Measurements from ENCODE around the gene C1QB. TPM values are rescaled to one million over a fixed set of nuclear protein-coding genes. Genes with fewer than 3 reads are reported as not detected.

C1QB gene
- total and polyA plus RNA-seq, 2 of the 8 experiments (the other 6 are each of a cell fraction or from before 2014, with no cell fraction given) = not detected

DNA sequence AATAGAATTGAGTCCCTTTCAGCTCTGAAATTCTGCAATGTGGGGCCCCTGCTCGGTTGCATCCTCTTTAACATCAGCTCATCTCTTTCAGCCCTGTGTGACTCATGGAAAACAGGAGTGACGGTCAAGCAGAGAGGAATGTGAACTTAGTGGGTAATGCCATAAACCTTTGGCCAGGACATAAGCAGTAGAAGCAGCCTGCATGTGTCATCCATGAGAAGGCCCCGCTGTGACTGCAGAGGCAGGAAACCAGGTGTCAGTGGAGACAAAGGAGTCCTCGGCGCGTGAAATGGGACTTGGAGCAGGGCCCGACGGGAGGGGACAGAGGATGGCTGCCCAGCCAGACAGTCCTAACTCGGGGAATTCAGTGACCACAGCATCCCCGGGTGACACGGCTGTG lies 36.5 kb downstream of the C1QB start:
- Histone ChIP-seq H4K20me1 (replicated peaks in 1 of 2; ENCODE audit: control insufficient read depth in 1 of 2, insufficient read depth in 2 of 2, low read length in 2 of 2) (no peaks in the 10 kb centered on the region), H3K9ac (replicated peaks in 1 of 4; ENCODE audit: extremely low read depth in 1 of 4, low read depth in 3 of 4, low read length in 3 of 4) (no peak overlapping the region), H3K27me3 (replicated peaks in 1 of 4; ENCODE audit: control insufficient read depth in 3 of 4, extremely low read depth in 1 of 4, insufficient read depth in 3 of 4, low read length in 3 of 4) (no peaks in the 10 kb centered on the region), H2AK5ac (ENCODE audit: low read depth, low read length) (no peak overlapping the region), H2BK20ac (ENCODE audit: low read length) (no peak overlapping the region), H3K4me1 (replicated peaks in 1 of 4; ENCODE audit: control insufficient read depth in 3 of 4, insufficient read depth in 4 of 4, low read length in 3 of 4) (peaks cover 0 to 2% (median under 1%) of the 10 kb centered on the region in 4 experiments; a peak in 2 of 7 replicates), H2BK12ac (ENCODE audit: low read depth, low read length) (no peak overlapping the region), H4K91ac (replicated peaks; ENCODE audit: insufficient read length, low read length) (no peak overlapping the region), H4K5ac (ENCODE audit: insufficient read length, low read depth, low read length) (no peak overlapping the region), H2BK15ac (ENCODE audit: low read length) (no peak overlapping the region), H2BK5ac (ENCODE audit: low read depth, low read length) (no peak overlapping the region), H3K4me3 (ENCODE audit: extremely low read depth in 1 of 4, insufficient read depth in 2 of 4, low read depth in 3 of 4, low read length in 4 of 4) (no peak overlapping the region), H3K79me2 (ENCODE audit: control insufficient read depth in 1 of 2, insufficient read depth in 2 of 2, low read length in 2 of 2) (no peaks in the 10 kb centered on the region), H3K4me2 (ENCODE audit: insufficient read depth in 1 of 2, low read depth in 2 of 2, low read length in 2 of 2) (no peak overlapping the region), H3K4ac (replicated peaks; ENCODE audit: insufficient read length, low read depth, low read length) (no peak overlapping the region), H3K18ac (ENCODE audit: extremely low read depth, low read length) (no peak overlapping the region), H3K27ac (ENCODE audit: low read depth, low read length) (no peak overlapping the region), H2BK120ac (replicated peaks; ENCODE audit: low read depth, low read length) (no peak overlapping the region), H2AFZ (ENCODE audit: low read length) (no peak overlapping the region), H3K23me2 (ENCODE audit: low read depth, low read length) (no peaks in the 10 kb centered on the region), H3K9me3 (ENCODE audit: insufficient read depth in 2 of 2, low read depth in 1 of 2, low read length in 1 of 2) (no peaks in the 10 kb centered on the region), H3K14ac (ENCODE audit: insufficient read length) (no peak overlapping the region), H3K56ac (replicated peaks; ENCODE audit: insufficient read length, low read depth, low read length) (no peak overlapping the region), H4K8ac (ENCODE audit: extremely low read depth, insufficient read depth, low read length) (no peak overlapping the region; the same call in 1 of the 2 replicates), H3K36me3 (ENCODE audit: control insufficient read depth in 2 of 4, insufficient read depth in 4 of 4, low read length in 3 of 4) (no peaks in the 10 kb centered on the region; a peak in 1 of 8 replicates), H3K79me1 (ENCODE audit: low read depth, low read length) (no peaks in the 10 kb centered on the region), H3K23ac (ENCODE audit: insufficient read length) (no peak overlapping the region)
- ChIA-PET CTCF (ENCODE audit: partially characterized antibody) (interaction anchor here (0.8 to 0.9 kb wide), 2 partner anchors 10 to 19 kb away, joined by 3 read pairs; no protein-coding TSS in a partner anchor), POLR2A (ENCODE audit: partially characterized antibody) (no interaction called here)
- FAIRE-seq = no peak
- no peak for TF ChIP-seq CHD2 (IDR thresholded peaks at IDR 0.05; ENCODE audit: low read length)
- TF ChIP-seq HDAC2 (IDR thresholded peaks at IDR 0.05; ENCODE audit: borderline replicate concordance in 1 of 2, low read depth in 2 of 2, low read length in 2 of 2) = no peak
- TF ChIP-seq RAD21 (IDR thresholded peaks at IDR 0.05 in 1 of 2, conservative IDR thresholded peaks at IDR 0.05 in 1 of 2; ENCODE audit: low read depth in 2 of 2, low read length in 2 of 2) = no peak
- TF ChIP-seq EGR1 (IDR thresholded peaks at IDR 0.05; ENCODE audit: borderline replicate concordance, low read depth, low read length) = no peak
- TF ChIP-seq, protein P1, sequence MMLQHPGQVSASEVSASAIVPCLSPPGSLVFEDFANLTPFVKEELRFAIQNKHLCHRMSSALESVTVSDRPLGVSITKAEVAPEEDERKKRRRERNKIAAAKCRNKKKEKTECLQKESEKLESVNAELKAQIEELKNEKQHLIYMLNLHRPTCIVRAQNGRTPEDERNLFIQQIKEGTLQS (IDR thresholded peaks at IDR 0.05; ENCODE audit: insufficient read depth, low read depth, low read length) = no peak
- no peak for TF ChIP-seq CBX8 (IDR thresholded peaks at IDR 0.05; ENCODE audit: borderline replicate concordance, low read depth, low read length)
- no peak for TF ChIP-seq FOSL1 (IDR thresholded peaks at IDR 0.05; ENCODE audit: insufficient read depth, low read depth, low read length)
- no peak for TF ChIP-seq JUN (IDR thresholded peaks at IDR 0.05; ENCODE audit: low read depth, low read length)
- no peak for TF ChIP-seq USF2 (IDR thresholded peaks at IDR 0.05; ENCODE audit: low read length)
- DNase-seq (ENCODE audit: low read depth in 1 of 2, low spot score in 2 of 2) = no peak
- WGBS, 2 experiments (ENCODE audit: extremely low coverage in 1 of 2, insufficient coverage in 1 of 2, insufficient read length in 1 of 2, insufficient replicate concordance in 2 of 2, low coverage in 1 of 2, low lambda C conversion rate in 2 of 2, missing lambda C conversion rate in 1 of 2) = 85% methylated on average over 11 of the region's 11 CpGs; no CpG with 5 or more reads in 1 of the 2 experiments
